HFF-Myc (cell line): ENCODE data around the gene TMEM134.

Source experiments
- DNase-seq: peaks from one replicate; pipeline ENCODE4 v3.0.0-alpha.2; 2011; ENCODE audit warnings: low read depth; ENCODE audit errors: extremely low read depth
- H3K4me3 ChIP-seq: replicated peaks from 2 replicates; pipeline ENCODE4 v1.5.1; 2011; ENCODE audit warnings: low read depth, mild to moderate bottlenecking, control low read depth, low read length
- CTCF ChIP-seq: IDR thresholded peaks from 2 replicates; pipeline ENCODE4 v1.5.1; 2012; ENCODE audit warnings: mild to moderate bottlenecking, low read depth, low read length, control low read depth; ENCODE audit errors: missing control alignments

TMEM134 gene

GRCh38 chr11:67437082-67437808, 31.8 kb downstream of the TMEM134 start, which contains the start of gene PTPRCAP:
PTPRCAP (minus strand) TSS chr11:67437682; CDS start chr11:67437619, 63 bp downstream.
- DNase-seq, result no peak
- TF ChIP-seq CTCF, result no peak
- H3K4me3 ChIP-seq, result no peak within 1 kb of the TSS

DNA sequence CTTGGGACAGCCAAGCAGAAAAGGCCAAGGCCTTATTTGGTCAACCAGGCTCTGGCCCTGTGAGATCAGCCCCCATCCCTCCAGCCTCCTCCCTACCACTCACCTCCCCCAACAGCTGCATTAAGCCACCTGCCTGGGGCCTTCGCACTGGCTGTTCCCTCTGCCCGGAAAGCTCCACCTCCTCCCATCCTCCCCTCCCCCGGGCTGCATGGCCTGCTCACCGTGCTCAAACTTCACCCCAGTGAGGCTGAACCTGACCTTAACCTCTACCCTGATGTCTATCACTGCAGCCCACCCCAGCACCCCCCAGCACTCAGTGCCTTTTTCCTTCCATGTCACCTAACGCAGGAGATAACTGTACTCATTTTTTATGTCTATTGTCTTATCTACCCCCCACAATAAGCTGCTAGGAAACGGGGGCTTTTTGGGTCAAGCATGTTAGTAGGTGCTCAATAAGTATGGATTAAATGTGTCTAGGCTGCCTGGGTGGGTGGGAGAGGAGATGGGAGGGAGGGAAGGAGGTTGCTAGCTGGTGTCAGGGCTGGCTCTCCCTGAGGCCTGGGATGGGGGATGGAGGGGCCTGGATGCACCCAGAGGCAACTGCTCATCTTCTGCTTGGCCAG, 32.5 kb downstream of the TMEM134 start:
- TF ChIP-seq CTCF, result no peak
- no peak for DNase-seq

DNA sequence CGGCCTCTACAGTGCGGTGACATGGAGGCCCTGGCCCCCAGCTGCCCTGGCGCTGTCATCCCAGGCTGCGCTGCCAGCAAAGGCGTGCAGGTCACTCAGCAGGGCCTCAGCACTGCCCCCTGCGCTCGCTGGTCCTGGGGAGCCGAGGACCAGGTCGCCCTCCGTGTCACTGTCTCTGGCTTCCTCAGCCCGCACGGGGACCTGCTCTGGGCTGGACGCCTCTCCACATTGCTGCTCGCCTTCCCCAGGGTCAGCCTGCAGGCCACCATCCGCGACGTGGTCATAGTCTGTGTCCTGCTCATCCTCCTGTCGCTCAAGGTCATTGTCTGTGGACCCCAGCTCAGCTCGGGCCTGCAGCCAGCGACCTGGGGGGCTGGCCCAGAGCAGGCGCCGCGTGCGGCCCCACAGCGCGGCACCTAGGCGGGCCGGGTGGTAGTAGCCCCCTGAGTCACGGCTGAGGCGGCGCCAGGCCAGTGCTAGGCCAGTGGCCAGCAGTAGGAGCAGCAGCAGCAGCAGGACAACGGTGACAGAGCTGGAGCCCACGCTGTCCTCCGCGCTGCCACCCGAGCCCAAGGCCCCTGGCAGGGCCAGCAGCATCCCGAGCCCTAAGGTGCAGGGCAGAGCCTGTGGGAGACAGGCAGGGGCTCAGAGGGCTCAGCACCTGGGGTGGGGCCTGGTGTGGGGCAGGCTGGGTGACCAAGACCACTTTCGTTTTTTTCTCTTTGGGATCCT, 33.2 kb downstream of the TMEM134 start:
- DNase-seq, result no peak
- no peak overlapping the region for H3K4me3 ChIP-seq
- no peak for TF ChIP-seq CTCF

More for the DNA sequence above, 32.5 kb downstream of the TMEM134 start:
- no peak overlapping the region for H3K4me3 ChIP-seq

- H3K4me3 ChIP-seq, result no peak overlapping the region
- no peak for TF ChIP-seq CTCF
- DNase-seq, result no peak
Measured at GRCh38 chr11:67435031-67435726, 33.9 kb downstream of the TMEM134 start.

DNA sequence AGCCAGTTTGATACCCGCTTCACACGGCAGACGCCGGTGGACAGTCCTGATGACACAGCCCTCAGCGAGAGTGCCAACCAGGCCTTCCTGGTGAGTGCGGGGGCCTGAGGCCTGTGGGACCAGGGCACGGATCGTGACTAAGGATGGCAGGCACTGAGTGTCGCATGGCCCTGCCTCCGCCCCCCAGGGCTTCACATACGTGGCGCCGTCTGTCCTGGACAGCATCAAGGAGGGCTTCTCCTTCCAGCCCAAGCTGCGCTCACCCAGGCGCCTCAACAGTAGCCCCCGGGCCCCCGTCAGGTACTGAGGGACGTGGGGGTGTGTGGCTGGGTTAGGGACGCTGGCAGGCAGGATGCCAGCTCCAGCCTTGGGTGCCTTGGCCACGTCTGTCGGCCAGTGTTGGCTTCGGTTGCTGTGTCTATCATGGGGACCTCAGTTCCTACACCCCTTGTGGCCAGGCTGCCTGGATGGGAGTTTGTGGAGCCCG, 34.6 kb downstream of the TMEM134 start:
- no peak for DNase-seq
- H3K4me3 ChIP-seq, result no peak overlapping the region
- no peak for TF ChIP-seq CTCF
